Adipocyte (in vitro differentiated cells): ENCODE measurements around the gene MPPED1.

Experiments used
- DNase-seq: peaks from one replicate; pipeline ENCODE4 v3.0.0-alpha.2; 2015; ENCODE audit warnings: low read depth
- H3K27me3 ChIP-seq: replicated peaks from 2 replicates; pipeline ENCODE4 v1.7.0; 2013; ENCODE audit warnings: mild to moderate bottlenecking, low read length, moderate library complexity; ENCODE audit not compliant: control insufficient read depth, insufficient read depth
- H3K36me3 ChIP-seq: 2 replicates; pipeline ENCODE4 v1.7.0; 2013; ENCODE audit warnings: low read length, mild to moderate bottlenecking, moderate library complexity; ENCODE audit not compliant: control insufficient read depth, insufficient read depth, severe bottlenecking
- H3K4me1 ChIP-seq: 2 replicates; pipeline ENCODE4 v1.7.0; 2013; ENCODE audit warnings: mild to moderate bottlenecking, low read length, moderate library complexity; ENCODE audit not compliant: control insufficient read depth, insufficient read depth
- H3K4me3 ChIP-seq: 2 replicates; pipeline ENCODE4 v1.7.0; 2013; ENCODE audit warnings: mild to moderate bottlenecking, low read length, moderate library complexity
- H3K9ac ChIP-seq: 2 replicates; pipeline ENCODE4 v1.7.0; 2013; ENCODE audit warnings: mild to moderate bottlenecking, low read length, moderate library complexity
- H3K9me3 ChIP-seq: 2 replicates; pipeline ENCODE4 v1.7.0; 2013; ENCODE audit warnings: mild to moderate bottlenecking, low read length, moderate library complexity; ENCODE audit not compliant: control insufficient read depth

MPPED1 gene

GRCh38 chr22:43474161-43475101 is 62.6 kb downstream of the MPPED1 start:
- peaks cover 14% of the 10 kb centered on the region for H3K27me3 ChIP-seq
- H3K4me3 ChIP-seq, result no peak overlapping the region
- no peaks in the 10 kb centered on the region for H3K9me3 ChIP-seq
- H3K9ac ChIP-seq, result no peak overlapping the region
- H3K36me3 ChIP-seq, result no peaks in the 10 kb centered on the region
- H3K4me1 ChIP-seq, result no peaks in the 10 kb centered on the region
- DNase-seq, result no peak

GRCh38 chr22:43475549-43476076 is 63.8 kb downstream of the MPPED1 start:
- H3K9ac ChIP-seq, result no peak overlapping the region

GRCh38 chr22:43476341-43476740 is 64.5 kb downstream of the MPPED1 start:
- no peak for DNase-seq
- no peaks in the 10 kb centered on the region for H3K9me3 ChIP-seq
- H3K27me3 ChIP-seq, result peaks cover 26% of the 10 kb centered on the region
- H3K4me3 ChIP-seq, result no peak overlapping the region
- H3K9ac ChIP-seq, result no peak overlapping the region
- no peaks in the 10 kb centered on the region for H3K36me3 ChIP-seq
- no peaks in the 10 kb centered on the region for H3K4me1 ChIP-seq

More at GRCh38 chr22:43475549-43476076, 63.8 kb downstream of the MPPED1 start:
- Histone ChIP-seq H3K9me3 (no peaks in the 10 kb centered on the region), H3K27me3 (peaks cover 23% of the 10 kb centered on the region), H3K36me3 (no peaks in the 10 kb centered on the region), H3K4me1 (no peaks in the 10 kb centered on the region), H3K4me3 (no peak overlapping the region)
- DNase-seq, result no peak

GRCh38 chr22:43476751-43477725 is 65.2 kb downstream of the MPPED1 start:
- Histone ChIP-seq H3K9ac (no peak overlapping the region), H3K4me3 (no peak overlapping the region), H3K4me1 (no peaks in the 10 kb centered on the region), H3K9me3 (no peaks in the 10 kb centered on the region), H3K27me3 (peaks cover 23% of the 10 kb centered on the region), H3K36me3 (no peaks in the 10 kb centered on the region)
- no peak for DNase-seq

- Histone ChIP-seq H3K4me1 (no peaks in the 10 kb centered on the region), H3K36me3 (no peaks in the 10 kb centered on the region), H3K9me3 (no peaks in the 10 kb centered on the region), H3K9ac (no peak overlapping the region), H3K4me3 (no peak overlapping the region), H3K27me3 (peaks cover 27% of the 10 kb centered on the region)
- DNase-seq, result no peak
Observed at GRCh38 chr22:43477966-43478365, 66.2 kb downstream of the MPPED1 start.

- DNase-seq, result no peak
- no peaks in the 10 kb centered on the region for H3K36me3 ChIP-seq
- peaks cover 28% of the 10 kb centered on the region for H3K27me3 ChIP-seq
- H3K9me3 ChIP-seq, result no peaks in the 10 kb centered on the region
- H3K4me1 ChIP-seq, result no peaks in the 10 kb centered on the region
- no peak overlapping the region for H3K9ac ChIP-seq
- no peak overlapping the region for H3K4me3 ChIP-seq
Observed at GRCh38 chr22:43478621-43479300, 66.9 kb downstream of the MPPED1 start.

- Histone ChIP-seq H3K4me3 (no peak overlapping the region), H3K9me3 (no peaks in the 10 kb centered on the region), H3K9ac (no peak overlapping the region), H3K27me3 (peaks cover 34% of the 10 kb centered on the region), H3K4me1 (no peaks in the 10 kb centered on the region), H3K36me3 (no peaks in the 10 kb centered on the region)
- DNase-seq, result no peak
Observed at GRCh38 chr22:43479301-43479950, 67.6 kb downstream of the MPPED1 start.

GRCh38 chr22:43479962-43480361 is 68.1 kb downstream of the MPPED1 start:
- Histone ChIP-seq H3K9me3 (no peaks in the 10 kb centered on the region), H3K4me3 (no peak overlapping the region), H3K4me1 (no peaks in the 10 kb centered on the region), H3K27me3 (peaks cover 38% of the 10 kb centered on the region), H3K36me3 (no peaks in the 10 kb centered on the region), H3K9ac (no peak overlapping the region)
- DNase-seq, result no peak

GRCh38 chr22:43481568-43482317 is 69.9 kb downstream of the MPPED1 start:
- H3K9ac ChIP-seq, result no peak overlapping the region
- no peak overlapping the region for H3K4me3 ChIP-seq
- H3K9me3 ChIP-seq, result no peaks in the 10 kb centered on the region
- no peak for DNase-seq
- no peaks in the 10 kb centered on the region for H3K36me3 ChIP-seq
- no peaks in the 10 kb centered on the region for H3K4me1 ChIP-seq
- peaks cover 54% of the 10 kb centered on the region for H3K27me3 ChIP-seq

- no peaks in the 10 kb centered on the region for H3K36me3 ChIP-seq
- peaks cover 49% of the 10 kb centered on the region for H3K27me3 ChIP-seq
- no peaks in the 10 kb centered on the region for H3K4me1 ChIP-seq
- H3K9ac ChIP-seq, result no peak overlapping the region
- DNase-seq, result no peak
- H3K4me3 ChIP-seq, result no peak overlapping the region
- no peaks in the 10 kb centered on the region for H3K9me3 ChIP-seq
Observed at GRCh38 chr22:43482318-43482625, 70.5 kb downstream of the MPPED1 start.
